ENCODE results near the gene GPR26.

Gene GPR26

DNA sequence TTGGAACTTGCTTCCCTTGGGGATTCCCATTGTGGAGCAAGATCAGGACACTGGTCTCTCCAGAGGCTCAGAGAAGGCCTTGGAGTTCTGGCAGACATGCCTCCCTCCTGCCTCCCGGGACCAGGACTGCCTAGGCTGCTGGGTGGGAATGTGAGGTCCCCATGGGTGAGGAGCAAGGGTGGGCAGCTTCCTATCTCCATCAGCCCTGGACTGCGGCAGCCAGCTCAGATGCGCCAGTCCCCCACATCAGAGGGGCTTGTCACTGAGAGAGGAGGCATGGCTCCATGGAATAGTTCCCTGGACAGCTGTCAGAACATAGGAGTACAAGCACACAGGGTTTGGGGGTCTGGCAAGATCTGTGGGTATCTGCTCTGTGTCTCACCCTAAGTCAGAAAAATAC is 17.3 kb downstream of the GPR26 start:
- Histone ChIP-seq H3K4ac (ENCODE audit: low read depth, low read length) (no peak overlapping the region), H3K4me3 (ENCODE audit: low read depth, low read length) (no peak overlapping the region), H3K9me3 (ENCODE audit: insufficient read depth, low read depth, low read length) (peaks cover 4% of the 10 kb centered on the region), H2BK12ac (ENCODE audit: low read length) (no peak overlapping the region), H3K23ac (ENCODE audit: low read length) (no peak overlapping the region), H2BK5ac (ENCODE audit: low read depth, low read length, poor library complexity) (no peak overlapping the region), H2BK120ac (ENCODE audit: insufficient read depth, low read length, poor library complexity) (no peak overlapping the region), H4K12ac (ENCODE audit: low read depth, low read length) (no peak overlapping the region), H4K8ac (ENCODE audit: low read depth, low read length) (no peak overlapping the region), H4K91ac (ENCODE audit: low read depth, low read length) (no peak overlapping the region), H2AFZ (ENCODE audit: insufficient read depth, low read length, poor library complexity) (no peak overlapping the region), H3K18ac (ENCODE audit: low read length) (no peak overlapping the region), H2AK5ac (ENCODE audit: low read length) (no peak overlapping the region), H3K79me1 (ENCODE audit: low read length) (no peaks in the 10 kb centered on the region), H3K14ac (ENCODE audit: low read length) (no peak overlapping the region), H3K4me1 (ENCODE audit: control insufficient read depth in 1 of 2, insufficient read depth in 2 of 2, low read length in 2 of 2) (no peaks in the 10 kb centered on the region), H3K79me2 (ENCODE audit: control insufficient read depth, insufficient read depth, low read length, poor library complexity) (no peaks in the 10 kb centered on the region), H3K36me3 (ENCODE audit: control insufficient read depth in 1 of 2, insufficient read depth in 2 of 2, low read length in 2 of 2) (no peaks in the 10 kb centered on the region), H3K9ac (ENCODE audit: low read length) (no peak overlapping the region), H3K4me2 (ENCODE audit: low read length) (no peak overlapping the region), H3K27ac (ENCODE audit: low read depth, low read length) (no peak overlapping the region), H3K27me3 (ENCODE audit: insufficient read depth, low read length) (no peaks in the 10 kb centered on the region)
- DNase-seq: no peak
- WGBS (ENCODE audit: extremely low coverage, insufficient coverage, insufficient read length): no CpG with 5 or more reads among the region's 3 CpGs

- no peak overlapping the region for H4K91ac ChIP-seq (ENCODE audit: low read depth, low read length)
- no peak overlapping the region for H3K14ac ChIP-seq (ENCODE audit: low read length)
- peaks cover 4% of the 10 kb centered on the region for H3K9me3 ChIP-seq (ENCODE audit: insufficient read depth, low read depth, low read length)
- H3K79me2 ChIP-seq (ENCODE audit: control insufficient read depth, insufficient read depth, low read length, poor library complexity): no peaks in the 10 kb centered on the region
- H3K9ac ChIP-seq (ENCODE audit: low read length): no peak overlapping the region
- no peak overlapping the region for H2AK5ac ChIP-seq (ENCODE audit: low read length)
- no peak overlapping the region for H2BK120ac ChIP-seq (ENCODE audit: insufficient read depth, low read length, poor library complexity)
- no peak overlapping the region for H3K4ac ChIP-seq (ENCODE audit: low read depth, low read length)
- no peaks in the 10 kb centered on the region for H3K4me1 ChIP-seq (ENCODE audit: control insufficient read depth in 1 of 2, insufficient read depth in 2 of 2, low read length in 2 of 2)
- no peaks in the 10 kb centered on the region for H3K79me1 ChIP-seq (ENCODE audit: low read length)
- no peak for DNase-seq
- no peak overlapping the region for H2BK5ac ChIP-seq (ENCODE audit: low read depth, low read length, poor library complexity)
- H3K36me3 ChIP-seq (ENCODE audit: control insufficient read depth in 1 of 2, insufficient read depth in 2 of 2, low read length in 2 of 2): no peaks in the 10 kb centered on the region
- H2AFZ ChIP-seq (ENCODE audit: insufficient read depth, low read length, poor library complexity): no peak overlapping the region
- no peak overlapping the region for H4K12ac ChIP-seq (ENCODE audit: low read depth, low read length)
- WGBS (ENCODE audit: extremely low coverage, insufficient coverage, insufficient read length): no CpG with 5 or more reads among the region's 8 CpGs
- no peak overlapping the region for H3K18ac ChIP-seq (ENCODE audit: low read length)
- H3K27me3 ChIP-seq (ENCODE audit: insufficient read depth, low read length): no peaks in the 10 kb centered on the region
- H3K4me3 ChIP-seq (ENCODE audit: low read depth, low read length): no peak overlapping the region
- H4K8ac ChIP-seq (ENCODE audit: low read depth, low read length): no peak overlapping the region
- H2BK12ac ChIP-seq (ENCODE audit: low read length): no peak overlapping the region
- H3K27ac ChIP-seq (ENCODE audit: low read depth, low read length): no peak overlapping the region
- no peak overlapping the region for H3K4me2 ChIP-seq (ENCODE audit: low read length)
- H3K23ac ChIP-seq (ENCODE audit: low read length): no peak overlapping the region
Measured at GRCh38 chr10:123683865-123684264, 17.7 kb downstream of the GPR26 start.

GRCh38 chr10:123685260-123685659 is 19.1 kb downstream of the GPR26 start:
- Histone ChIP-seq H4K8ac (ENCODE audit: low read depth, low read length) (no peak overlapping the region), H3K4me1 (ENCODE audit: control insufficient read depth in 1 of 2, insufficient read depth in 2 of 2, low read length in 2 of 2) (no peaks in the 10 kb centered on the region), H3K18ac (ENCODE audit: low read length) (no peak overlapping the region), H2BK12ac (ENCODE audit: low read length) (no peak overlapping the region), H3K23ac (ENCODE audit: low read length) (no peak overlapping the region), H3K9ac (ENCODE audit: low read length) (no peak overlapping the region), H2BK120ac (ENCODE audit: insufficient read depth, low read length, poor library complexity) (no peak overlapping the region), H4K91ac (ENCODE audit: low read depth, low read length) (no peak overlapping the region), H4K12ac (ENCODE audit: low read depth, low read length) (no peak overlapping the region), H3K9me3 (ENCODE audit: insufficient read depth, low read depth, low read length) (peaks cover 4% of the 10 kb centered on the region), H2BK5ac (ENCODE audit: low read depth, low read length, poor library complexity) (no peak overlapping the region), H3K27ac (ENCODE audit: low read depth, low read length) (no peak overlapping the region), H3K4me2 (ENCODE audit: low read length) (no peak overlapping the region), H2AFZ (ENCODE audit: insufficient read depth, low read length, poor library complexity) (no peak overlapping the region), H2AK5ac (ENCODE audit: low read length) (no peak overlapping the region), H3K4ac (ENCODE audit: low read depth, low read length) (no peak overlapping the region), H3K79me1 (ENCODE audit: low read length) (no peaks in the 10 kb centered on the region), H3K36me3 (ENCODE audit: control insufficient read depth in 1 of 2, insufficient read depth in 2 of 2, low read length in 2 of 2) (no peaks in the 10 kb centered on the region), H3K27me3 (ENCODE audit: insufficient read depth, low read length) (no peaks in the 10 kb centered on the region), H3K14ac (ENCODE audit: low read length) (no peak overlapping the region), H3K4me3 (ENCODE audit: low read depth, low read length) (no peak overlapping the region), H3K79me2 (ENCODE audit: control insufficient read depth, insufficient read depth, low read length, poor library complexity) (no peaks in the 10 kb centered on the region)
- WGBS (ENCODE audit: extremely low coverage, insufficient coverage, insufficient read length): no CpG with 5 or more reads among the region's 12 CpGs
- DNase-seq: no peak

DNA sequence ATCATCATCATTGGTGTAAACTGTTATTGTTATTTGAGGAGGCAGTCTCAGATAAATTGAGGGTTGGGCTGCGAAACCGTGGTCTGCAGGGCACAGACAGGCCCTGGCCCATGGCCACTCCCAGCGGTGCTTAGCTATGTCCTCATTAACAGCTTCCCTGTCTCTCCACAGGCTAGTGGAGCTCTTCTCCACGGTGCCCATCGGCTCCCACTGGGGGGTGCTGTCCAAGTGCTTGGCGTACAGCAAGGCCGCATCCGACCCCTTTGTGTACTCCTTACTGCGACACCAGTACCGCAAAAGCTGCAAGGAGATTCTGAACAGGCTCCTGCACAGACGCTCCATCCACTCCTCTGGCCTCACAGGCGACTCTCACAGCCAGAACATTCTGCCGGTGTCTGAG is 21.6 kb downstream of the GPR26 start:
- Histone ChIP-seq H3K9me3 (ENCODE audit: insufficient read depth, low read depth, low read length) (peaks cover 1% of the 10 kb centered on the region), H4K12ac (ENCODE audit: low read depth, low read length) (no peak overlapping the region), H3K36me3 (ENCODE audit: control insufficient read depth in 1 of 2, insufficient read depth in 2 of 2, low read length in 2 of 2) (no peaks in the 10 kb centered on the region), H2BK12ac (ENCODE audit: low read length) (no peak overlapping the region), H3K4me2 (ENCODE audit: low read length) (no peak overlapping the region), H3K9ac (ENCODE audit: low read length) (no peak overlapping the region), H4K8ac (ENCODE audit: low read depth, low read length) (no peak overlapping the region), H2BK5ac (ENCODE audit: low read depth, low read length, poor library complexity) (no peak overlapping the region), H4K91ac (ENCODE audit: low read depth, low read length) (no peak overlapping the region), H3K14ac (ENCODE audit: low read length) (no peak overlapping the region), H3K23ac (ENCODE audit: low read length) (no peak overlapping the region), H3K27ac (ENCODE audit: low read depth, low read length) (no peak overlapping the region), H2AK5ac (ENCODE audit: low read length) (no peak overlapping the region), H3K79me1 (ENCODE audit: low read length) (no peaks in the 10 kb centered on the region), H3K18ac (ENCODE audit: low read length) (no peak overlapping the region), H2AFZ (ENCODE audit: insufficient read depth, low read length, poor library complexity) (no peak overlapping the region), H3K4me1 (ENCODE audit: control insufficient read depth in 1 of 2, insufficient read depth in 2 of 2, low read length in 2 of 2) (no peaks in the 10 kb centered on the region), H3K27me3 (ENCODE audit: insufficient read depth, low read length) (no peaks in the 10 kb centered on the region), H3K4me3 (ENCODE audit: low read depth, low read length) (no peak overlapping the region), H3K79me2 (ENCODE audit: control insufficient read depth, insufficient read depth, low read length, poor library complexity) (no peaks in the 10 kb centered on the region), H3K4ac (ENCODE audit: low read depth, low read length) (no peak overlapping the region), H2BK120ac (ENCODE audit: insufficient read depth, low read length, poor library complexity) (no peak overlapping the region)
- WGBS (ENCODE audit: extremely low coverage, insufficient coverage, insufficient read length): no CpG with 5 or more reads among the region's 13 CpGs
- DNase-seq: peak in 1 of 2 donors; percentile 3

Data from trophoblast cell (in vitro differentiated cells and primary cell).